ENCODE data around the gene ABCA1.

DNA sequence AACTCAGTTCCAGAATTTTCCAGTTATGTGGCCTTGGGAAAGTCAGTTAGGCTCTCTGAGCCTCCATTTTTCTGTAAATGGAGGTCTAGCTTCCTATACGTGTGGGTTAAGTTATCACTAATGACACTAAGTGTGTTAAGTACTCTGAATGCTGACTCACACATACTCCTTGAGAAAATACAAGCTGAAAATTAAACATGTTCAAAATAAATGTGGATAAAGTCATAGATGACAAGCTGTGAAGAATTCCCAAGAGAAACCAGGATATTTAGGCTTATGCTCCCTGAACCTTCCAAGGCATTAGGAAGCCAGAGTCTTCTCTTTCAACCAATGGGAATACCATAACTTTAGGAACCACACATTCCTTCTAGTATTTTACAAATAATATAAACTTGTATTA lies 58.1 kb downstream of the ABCA1 start:
- TF ChIP-seq CTCF (IDR thresholded peaks at IDR 0.05), result no peak
- TF ChIP-seq POLR2AphosphoS5 (IDR thresholded peaks at IDR 0.05), result no peak
- TF ChIP-seq EP300 (IDR thresholded peaks at IDR 0.05), result no peak
- no peak for TF ChIP-seq POLR2A (IDR thresholded peaks at IDR 0.05)
